Stimulated activated CD8-positive, alpha-beta memory T cell treated with anti-CD3 and anti-CD28 coated beads, Interleukin-15, amount 100 ng/mL, for 4 hours (primary cell): Measurements from ENCODE around the gene AKAP6.

Experiments used
- DNase-seq, 2 donors: peaks; one replicate each; pipeline ENCODE4 v3.0.0-alpha.2; 2020; ENCODE audit warnings: low read depth in 2 of 2

Gene AKAP6

DNA sequence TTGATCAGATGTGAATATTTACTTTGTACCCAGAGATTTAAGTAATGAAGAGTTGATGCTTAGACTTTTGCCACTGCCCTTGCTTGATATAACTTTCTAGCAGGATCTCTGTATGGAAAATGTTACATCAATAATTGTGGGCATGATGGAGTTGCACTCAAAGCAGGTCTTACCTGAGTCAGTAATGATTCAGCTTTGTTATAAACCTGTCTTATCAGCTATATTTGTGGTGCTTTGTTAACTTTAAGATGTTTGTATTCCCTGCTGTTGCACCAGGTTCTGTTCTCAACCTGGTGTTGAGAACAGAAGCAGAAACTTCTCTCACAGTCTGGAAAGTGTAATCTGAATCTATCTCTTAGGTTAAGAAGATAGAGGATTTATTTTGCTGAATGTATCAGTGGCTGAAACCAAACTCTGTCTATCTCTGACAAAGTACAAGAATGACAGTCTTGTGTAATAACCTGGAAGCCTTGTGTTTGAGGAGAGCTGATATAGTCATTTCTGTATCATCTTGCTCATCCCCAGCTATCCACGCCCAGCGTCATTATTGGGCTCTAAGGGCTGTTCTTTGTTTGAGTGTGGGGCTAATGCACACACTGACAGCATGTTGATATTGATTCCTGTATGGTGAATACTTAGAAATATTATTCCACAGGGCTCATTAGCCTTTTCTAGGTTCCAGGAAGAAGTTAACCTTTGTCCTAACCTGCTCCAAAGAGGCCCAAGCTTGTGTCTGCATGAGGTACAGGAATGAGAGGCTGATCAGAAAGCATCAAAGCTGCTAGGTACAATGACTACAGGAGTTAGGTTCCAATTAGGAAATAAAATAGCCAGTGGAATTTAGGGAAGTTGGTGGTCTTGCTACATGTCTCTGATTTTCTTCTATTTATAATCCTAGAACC lies 3.6 kb downstream of the AKAP6 start:
- no peak for DNase-seq

DNA sequence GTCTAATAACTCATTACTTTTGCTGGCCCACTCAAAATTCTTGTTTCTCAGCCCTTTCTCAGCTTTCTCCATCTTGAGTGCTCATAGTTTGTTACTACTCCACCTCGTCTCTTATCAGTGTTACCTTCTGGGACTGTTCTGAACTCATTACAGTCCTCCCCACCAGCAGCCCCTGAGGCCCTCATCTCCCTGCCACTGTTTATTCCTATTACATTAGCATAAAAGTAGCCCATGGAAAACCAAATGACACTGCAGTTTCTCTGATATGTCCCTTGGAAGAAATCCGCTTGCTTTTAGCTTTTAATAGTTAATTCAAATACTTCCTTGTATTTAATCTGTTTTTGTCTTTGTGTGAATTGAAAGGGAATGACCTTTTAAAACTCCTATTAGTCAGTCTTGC lies 7.6 kb downstream of the AKAP6 start:
- no peak for DNase-seq

DNA sequence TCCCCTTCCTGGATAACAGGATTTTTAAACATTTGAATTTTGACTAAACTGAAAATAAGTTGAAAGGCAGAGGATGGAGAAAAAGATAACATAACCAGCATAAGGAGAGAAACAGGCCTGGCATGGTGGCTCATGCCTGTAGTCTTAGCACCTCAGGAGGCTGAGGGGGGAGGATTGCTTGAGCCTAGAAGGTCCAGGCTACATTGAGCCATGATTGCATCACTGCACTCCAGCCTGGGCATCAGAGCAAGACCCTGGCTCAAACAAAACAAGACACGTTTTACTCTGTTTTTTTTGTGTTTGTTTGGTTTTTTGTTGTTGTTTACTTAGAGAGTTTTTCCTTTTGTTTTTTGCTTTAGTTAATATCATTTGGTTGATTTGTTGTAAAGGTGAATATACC lies 8.7 kb downstream of the AKAP6 start:
- no peak for DNase-seq

DNA sequence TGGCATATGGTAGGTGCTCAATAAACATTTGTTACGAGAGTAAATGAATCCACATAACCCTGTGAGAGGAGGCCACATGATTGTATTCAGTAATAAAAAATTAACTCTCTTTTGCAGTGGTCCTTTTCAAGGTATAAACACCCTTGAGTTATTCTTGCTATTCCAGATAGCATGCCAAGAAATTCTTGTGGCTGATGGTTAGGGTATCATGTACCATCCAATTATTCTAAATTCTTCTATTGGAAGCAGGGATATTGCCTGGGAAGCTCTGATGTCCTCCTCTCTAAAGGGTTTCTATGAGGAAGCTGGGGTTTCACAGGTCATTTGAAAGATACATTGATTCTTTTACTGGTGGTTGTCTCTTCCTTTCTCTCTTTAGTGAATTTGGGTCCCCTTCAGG lies 10.1 kb downstream of the AKAP6 start:
- no peak for DNase-seq

DNA sequence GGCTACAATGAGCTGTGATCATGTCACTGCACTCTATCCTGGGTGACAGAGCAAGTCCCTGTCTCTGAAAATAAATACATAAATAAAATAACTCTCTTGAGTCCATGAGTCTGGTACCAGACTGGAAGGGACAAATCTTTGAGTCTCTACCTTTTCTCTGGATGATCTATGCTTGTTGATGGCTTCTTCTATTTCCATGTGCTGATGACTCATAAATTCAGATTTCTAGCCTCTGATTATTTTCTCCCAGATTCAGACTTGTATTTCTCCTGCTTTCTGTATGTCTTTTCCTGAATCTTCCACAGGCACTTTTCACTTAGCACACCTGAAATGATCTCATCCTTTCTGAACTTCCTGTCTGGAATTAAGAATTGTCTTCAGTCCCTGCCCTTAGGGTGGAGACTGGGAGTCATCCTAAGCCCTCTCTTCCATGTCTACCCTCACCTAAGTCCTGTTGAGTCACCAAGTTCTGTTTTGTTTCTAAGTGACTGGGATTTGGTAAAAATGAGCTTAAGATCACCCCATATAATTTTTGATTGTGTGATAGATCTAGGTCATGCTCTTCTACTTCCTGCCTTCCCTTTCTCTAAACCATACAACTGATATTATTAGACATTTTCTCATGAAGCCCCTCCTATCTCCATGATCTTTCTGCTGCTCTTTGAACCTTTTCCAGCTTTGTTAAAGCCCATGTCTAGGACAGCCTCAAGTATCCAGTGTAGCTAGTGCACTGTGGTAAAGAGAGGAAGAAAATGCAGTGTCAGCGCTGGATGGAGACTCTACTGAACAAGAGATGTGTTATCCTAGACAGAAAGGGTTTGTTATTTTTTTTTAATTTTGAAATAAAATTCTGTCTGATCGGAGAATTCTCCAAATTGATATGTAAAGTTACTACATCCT lies 13.1 kb downstream of the AKAP6 start:
- DNase-seq, result no peak

DNA sequence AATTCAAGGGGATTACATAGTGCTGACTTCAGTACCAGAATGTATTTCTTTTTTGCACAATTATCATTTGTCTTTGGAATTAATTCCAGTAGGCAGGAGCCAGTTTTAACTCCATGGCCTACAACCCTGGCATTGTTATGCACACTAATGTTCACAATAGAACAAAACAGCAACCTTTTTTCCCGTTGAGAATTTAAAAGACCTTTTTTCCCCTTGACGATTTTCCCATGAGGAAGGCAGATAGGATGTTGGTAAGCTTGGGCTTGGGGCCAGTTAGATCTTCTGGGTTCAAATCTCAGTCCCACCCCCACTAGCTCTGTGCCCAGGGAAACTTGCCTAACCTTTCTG lies 13.7 kb downstream of the AKAP6 start:
- no peak for DNase-seq

DNA sequence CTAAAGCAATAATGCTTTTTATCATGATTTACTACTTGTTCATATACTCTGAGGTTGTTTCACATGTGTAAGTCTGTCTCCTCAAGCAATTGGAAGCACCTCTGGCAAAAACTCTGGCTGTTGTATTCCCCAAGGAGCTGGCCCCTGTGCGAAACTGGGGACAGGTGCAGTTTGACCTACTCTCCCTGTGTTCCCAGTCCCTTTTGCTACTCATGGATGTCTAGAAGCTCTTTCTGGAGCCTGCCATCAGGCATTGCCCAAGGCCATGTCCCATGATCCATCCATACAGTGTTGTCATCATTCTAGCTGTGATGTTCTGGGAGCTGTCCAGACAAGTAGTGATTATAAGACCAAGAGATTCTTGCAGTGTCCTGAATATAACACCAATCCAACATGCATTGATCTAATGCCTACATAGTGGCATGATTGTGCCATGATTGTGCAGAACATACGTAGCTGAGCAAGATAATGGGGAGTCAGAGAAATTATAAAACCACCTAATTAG lies 14.9 kb downstream of the AKAP6 start:
- DNase-seq, result no peak

DNA sequence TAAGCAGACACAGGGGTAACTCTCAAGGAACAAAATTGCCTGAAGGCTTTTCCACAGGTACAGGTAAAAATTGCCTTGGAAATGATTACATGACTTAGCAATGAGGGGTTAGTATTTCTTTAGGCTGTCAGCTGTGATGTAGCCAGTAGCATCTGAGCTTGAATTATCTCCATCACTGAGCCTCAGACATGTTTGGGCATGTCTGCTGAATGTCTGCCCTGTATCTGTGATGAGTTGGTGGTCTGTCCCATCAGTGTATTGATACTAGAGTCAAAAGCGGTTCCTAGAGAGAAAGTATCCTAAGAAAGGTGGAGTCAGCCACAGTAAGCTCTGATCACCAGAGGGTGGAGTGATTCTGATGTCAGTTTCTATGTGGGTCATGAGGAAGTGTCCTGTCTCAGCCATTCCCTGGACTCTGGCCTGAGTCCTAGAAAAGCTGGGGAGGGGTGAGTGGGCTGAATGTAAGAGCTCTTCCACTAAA lies 16.3 kb downstream of the AKAP6 start:
- DNase-seq, result no peak

DNA sequence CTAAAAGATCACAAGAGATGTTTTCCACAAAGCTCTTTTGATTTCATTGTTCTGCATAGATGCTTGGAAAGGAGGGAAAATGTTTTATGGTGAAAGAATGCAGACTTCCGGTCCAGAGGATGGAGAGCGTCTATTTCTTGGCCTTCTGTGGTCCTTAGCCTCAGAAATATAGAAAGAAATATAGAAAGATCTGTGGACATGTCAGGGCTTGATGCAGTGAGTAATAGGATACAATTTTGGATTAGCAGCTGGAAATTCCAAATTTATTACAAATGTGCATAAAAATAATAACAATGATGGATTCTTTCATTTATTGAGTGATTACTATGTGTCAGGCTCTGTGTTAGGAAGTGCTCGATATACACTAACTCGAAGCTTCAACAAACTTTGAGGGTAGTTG lies 20.2 kb downstream of the AKAP6 start:
- DNase-seq, result no peak

DNA sequence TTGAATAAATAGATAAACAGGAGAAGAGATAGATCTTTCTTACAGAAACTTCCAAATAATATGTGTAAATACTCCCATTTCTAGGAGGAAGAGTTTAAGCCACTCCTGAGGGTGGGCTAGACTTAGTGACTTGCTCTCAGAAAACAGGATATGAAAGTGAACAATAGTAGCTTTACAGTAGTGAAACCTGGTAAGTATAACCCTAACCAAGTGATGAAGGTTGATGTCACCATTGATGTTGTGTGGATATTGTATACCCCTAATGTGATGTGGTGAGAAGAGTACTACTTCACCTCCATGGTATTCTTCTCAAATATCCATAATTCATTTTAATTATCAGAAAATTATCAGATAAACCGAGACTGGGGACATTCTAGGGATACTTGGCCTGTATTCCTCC lies 20.9 kb downstream of the AKAP6 start:
- no peak for DNase-seq

DNA sequence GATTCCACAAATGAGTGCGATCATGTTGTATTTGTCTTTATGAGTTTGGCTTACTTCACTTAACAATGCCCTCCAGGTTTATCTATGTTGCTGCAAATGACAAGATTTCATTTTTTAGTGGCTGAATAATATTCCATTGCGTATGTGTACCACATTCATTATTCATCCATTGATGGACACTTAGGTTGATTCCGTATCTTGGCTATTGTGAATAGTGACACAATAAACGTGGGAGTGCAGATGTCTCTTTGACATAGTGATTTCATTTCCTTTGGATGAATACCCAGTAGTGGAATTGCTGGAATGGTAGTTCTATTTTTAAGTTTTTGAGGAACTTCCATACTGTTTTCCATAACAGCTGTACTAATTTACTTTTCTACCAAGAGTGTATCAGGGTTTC lies 23.5 kb downstream of the AKAP6 start:
- DNase-seq, result no peak

DNA sequence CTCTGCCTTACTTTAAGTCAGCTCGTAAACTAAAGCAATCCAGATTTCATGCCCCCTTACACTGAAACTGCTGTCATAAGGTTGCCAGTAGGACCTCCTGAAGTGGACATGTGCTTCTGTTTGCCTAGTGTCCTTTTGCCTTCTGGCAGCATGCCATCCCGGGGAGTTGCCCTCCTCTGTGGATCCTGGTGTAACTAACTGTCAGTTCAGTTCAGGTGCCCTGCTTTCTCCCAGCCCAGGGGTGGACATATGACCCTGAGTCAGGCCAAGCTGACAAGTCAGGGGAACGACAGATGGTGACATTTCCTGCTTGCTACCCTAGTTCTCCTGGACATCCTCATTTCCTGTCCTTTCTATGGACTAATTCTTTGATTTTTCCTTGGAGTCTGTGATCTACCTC lies 25.6 kb downstream of the AKAP6 start:
- DNase-seq, result no peak

DNA sequence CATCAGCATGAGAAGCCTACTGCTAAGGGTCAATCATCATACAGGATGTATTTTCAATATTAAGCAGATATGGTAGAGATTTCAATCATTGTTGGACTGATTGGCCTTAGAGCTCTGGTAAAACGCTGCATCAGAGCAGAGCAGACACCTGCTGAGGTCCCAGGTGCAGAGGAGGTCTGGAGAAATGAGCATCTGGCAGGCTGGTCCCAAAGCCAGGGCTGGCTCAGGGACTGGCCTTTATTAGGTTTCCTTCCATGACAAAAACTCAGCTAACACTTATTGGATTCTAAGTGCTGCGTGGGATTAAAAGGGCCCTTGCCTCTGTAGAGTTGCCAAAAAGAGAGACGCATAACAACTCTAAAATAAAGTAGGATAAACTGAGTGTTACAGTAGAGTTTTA lies 29.7 kb downstream of the AKAP6 start:
- no peak for DNase-seq

DNA sequence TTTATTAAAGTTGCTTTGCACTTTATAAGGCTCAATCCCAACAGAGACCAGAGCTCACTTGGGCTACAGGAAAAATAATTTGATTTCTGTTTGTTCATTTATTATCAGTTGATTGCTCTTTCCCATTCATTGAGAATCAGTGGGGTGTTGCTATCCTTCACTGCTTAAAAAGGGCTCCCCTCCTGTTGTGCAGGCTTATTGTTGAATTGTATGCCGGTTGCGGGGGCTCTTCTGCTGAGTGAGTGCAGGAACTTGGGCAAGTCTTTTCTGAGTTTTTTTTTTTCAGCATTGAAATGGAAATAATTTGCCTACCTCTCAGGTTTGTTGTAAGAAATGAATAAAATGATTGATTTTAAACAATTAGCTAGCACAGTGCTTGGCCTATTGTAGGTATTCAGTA lies 32.6 kb downstream of the AKAP6 start:
- no peak for DNase-seq

DNA sequence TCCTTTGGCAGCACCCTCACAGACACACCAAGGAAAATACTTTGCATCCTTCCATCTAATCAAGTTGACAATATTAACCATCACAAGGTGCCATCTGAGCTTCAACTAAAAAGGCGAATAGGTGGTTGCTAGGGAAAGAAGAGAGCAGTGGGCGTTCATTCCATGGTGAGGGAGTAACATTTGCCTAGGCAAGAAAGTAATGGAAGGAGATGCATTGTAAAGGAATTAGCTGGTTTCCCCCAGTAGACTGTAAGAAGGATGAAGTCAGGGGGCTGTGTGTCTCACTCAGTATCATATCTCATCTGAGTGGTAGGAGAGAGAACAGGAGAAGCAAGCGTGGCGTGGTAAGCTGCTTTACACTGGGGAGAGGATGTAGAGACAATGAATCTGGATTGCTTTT lies 34.7 kb downstream of the AKAP6 start:
- DNase-seq, result no peak

DNA sequence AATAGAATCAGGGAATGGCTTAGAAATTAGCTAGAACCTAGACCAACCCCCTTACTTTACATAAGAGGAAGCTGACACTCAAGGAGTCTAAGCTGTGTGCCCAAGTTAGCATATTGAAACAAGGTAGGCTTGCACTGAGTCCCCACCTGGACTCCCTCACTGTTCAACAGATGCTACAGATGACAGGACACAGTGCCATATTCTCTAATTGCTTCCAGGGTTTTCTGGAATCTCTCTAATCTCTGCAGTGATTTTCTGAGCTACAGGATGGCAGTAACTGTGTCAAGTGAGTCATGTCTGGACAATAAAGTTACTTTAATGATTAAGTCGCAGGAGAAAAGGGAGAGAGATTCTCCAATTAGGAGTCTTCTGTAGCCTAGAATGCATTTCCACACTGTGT lies 35.8 kb downstream of the AKAP6 start:
- no peak for DNase-seq

DNA sequence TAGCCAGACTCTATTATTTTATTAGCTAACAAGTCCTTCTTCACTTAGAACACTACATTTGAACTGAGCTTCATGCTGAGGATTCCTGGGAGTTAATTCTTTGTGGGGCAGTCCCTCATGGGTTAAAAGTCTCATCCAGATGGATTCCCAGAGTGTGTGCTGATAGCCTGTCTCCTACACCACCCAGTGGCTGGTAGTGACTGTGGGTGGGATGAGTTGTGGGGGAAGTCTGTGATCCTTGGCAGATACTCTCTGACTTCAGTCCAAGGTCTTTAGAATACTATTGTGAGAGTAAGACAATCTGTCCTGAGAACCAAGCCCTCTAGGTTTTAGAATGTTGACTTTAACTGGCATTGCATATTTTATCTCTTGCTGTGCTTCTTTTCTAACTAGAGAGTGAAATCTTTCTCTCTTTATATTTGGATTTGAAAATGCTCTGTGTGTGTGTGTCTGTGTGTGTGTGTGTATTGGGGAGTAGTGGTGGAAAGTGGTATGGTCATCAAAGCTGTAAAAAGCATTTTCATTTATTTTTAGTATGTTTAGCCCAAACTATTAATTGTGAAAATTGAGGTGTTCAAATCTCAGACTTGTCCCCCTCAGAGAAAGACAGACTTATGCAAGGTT lies 37.3 kb downstream of the AKAP6 start:
- DNase-seq, result no peak

DNA sequence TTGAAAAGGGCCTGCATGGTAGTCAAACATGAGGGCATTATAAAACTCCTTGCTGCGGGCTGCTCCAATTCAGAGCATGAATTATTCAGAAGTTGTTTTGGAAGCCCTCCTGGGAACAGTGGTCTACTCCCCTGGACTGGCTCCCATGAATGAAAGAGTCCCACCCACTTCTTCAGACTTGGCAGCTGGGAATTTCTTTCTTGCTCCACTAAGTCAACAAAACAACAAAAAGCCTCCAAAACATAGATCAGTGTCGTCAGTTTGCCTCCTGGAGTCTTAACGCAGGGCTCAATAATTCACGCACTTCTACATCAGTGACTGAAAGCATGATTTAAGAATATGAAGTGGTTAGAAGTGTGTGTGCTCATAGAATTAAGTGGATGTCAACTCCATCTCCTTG lies 37.9 kb downstream of the AKAP6 start:
- no peak for DNase-seq

DNA sequence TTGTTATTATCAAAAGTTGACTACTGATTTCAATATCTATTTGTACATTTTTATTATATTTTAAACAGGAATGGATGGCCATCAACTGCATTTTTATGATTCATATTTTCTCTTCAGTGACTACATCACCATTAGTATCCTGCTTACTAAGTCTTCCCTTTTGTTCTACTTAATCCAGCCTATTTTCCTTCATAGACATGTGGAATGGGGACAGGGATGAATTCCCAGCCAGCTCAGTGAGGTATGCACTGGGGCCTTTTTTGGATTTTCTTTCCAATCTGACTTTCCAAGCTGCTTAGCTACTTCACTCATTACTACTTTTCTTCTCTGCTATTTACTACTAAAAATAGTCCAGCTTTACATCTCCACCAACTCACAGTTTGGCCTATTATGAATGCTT lies 38.4 kb downstream of the AKAP6 start:
- no peak for DNase-seq

DNA sequence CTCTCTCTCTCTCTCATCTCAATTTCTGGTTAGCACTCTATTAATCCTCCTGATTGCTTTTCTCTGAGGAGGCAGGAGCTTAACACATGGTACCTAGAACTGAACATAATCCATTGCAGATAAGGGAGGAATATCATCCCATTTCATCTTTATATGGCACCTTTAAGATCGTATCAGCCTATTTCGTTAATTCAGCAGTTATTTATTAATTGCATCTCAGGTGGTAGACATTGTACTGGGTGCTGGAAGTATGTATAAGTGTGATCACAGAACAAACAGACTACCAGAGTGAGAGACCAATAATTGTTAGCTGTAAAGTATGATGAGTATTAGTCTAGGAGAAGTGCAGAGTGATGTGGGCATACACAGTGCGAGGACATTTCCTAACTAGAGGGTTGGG lies 39.0 kb downstream of the AKAP6 start:
- no peak for DNase-seq

DNA sequence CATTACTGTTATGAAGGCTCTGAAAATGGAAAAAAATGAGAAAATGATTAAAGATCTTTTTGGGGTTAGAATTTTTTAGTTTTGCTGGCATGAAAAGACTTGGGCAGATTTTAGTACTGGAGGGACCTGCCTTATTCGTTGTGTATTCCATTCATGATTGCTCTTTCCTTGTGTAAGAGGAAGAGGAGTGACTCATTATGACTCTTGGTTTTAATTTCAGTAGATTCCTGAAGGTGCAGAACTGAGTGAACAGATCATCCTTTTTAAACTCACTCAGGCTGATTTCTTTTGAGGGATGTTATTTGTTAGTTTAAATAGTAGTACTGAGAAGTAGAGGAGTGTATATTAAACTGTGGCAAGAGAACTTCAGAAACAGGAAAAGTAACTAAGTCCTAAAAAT lies 41.6 kb downstream of the AKAP6 start:
- DNase-seq, result no peak

DNA sequence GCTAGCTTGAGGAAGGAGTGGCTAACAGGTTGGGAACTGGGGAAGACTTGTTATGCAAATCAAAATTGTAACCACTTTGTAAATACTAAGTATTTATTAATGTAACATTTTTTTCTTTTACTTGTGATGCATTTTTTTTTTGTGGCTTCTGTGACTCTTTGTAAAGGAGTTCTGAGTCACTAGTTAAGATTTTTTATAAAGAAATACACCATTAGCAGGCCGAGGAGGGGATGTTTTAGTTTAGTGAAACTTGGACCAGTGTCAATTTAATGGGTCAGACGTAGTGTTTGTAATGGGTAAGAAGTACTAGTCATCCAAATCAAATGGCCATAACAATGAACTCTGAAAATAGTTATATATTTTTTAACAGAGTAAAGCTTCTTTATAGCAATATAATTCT lies 43.1 kb downstream of the AKAP6 start:
- no peak for DNase-seq
